ENCODE data around the gene CWC22. TPM values are rescaled to one million over a fixed set of nuclear protein-coding genes. Genes with fewer than 3 reads are reported as not detected.
A peak's percentile ranks its signal among the peaks of the same experiment; 100 is the strongest.

The CWC22 gene
- total and polyA plus RNA-seq, 2 of the 8 experiments (the other 6 are each of a cell fraction or from before 2014, with no cell fraction given): 3.7 to 34.0 TPM

DNA sequence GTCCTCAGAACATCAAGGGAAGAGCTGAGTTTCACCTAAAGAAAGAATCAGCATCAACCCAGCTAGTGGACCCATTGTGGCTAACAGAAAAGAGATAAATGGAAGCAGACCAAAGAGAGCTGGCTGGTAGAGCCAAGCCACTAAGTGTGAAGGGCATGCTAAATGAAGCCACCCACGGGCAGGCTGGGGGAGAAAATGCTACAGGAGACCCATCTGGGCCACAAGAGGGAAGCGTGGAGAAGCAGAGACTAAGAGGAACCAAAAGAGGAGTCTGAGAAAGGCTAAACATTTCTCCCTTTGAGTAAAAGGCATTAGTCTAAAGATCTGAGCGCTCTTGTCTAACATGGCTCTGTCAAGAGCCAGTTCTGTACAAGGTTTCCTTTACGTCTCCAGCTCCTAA lies 15.8 kb downstream of the CWC22 start:
- no peaks in the 10 kb centered on the region for H3K9me3 ChIP-seq (ENCODE audit: insufficient read depth in 2 of 2, low read depth in 1 of 2, low read length in 1 of 2)
- no peak overlapping the region for H2AFZ ChIP-seq (ENCODE audit: low read length)
- H3K23ac ChIP-seq (ENCODE audit: insufficient read length): no peak overlapping the region
- no peak overlapping the region for H2BK20ac ChIP-seq (ENCODE audit: low read length)
- H3K18ac ChIP-seq (ENCODE audit: extremely low read depth, low read length): no peak overlapping the region
- H3K4me2 ChIP-seq (ENCODE audit: insufficient read depth in 1 of 2, low read depth in 2 of 2, low read length in 2 of 2): no peak overlapping the region
- no peak overlapping the region for H2BK15ac ChIP-seq (ENCODE audit: low read length)
- DNase-seq (ENCODE audit: low read depth in 1 of 2, low spot score in 2 of 2): no peak
- peaks cover 0 to 64% of the 10 kb centered on the region in 2 experiments; a peak in 3 of 4 replicates for H3K79me2 ChIP-seq (ENCODE audit: control insufficient read depth in 1 of 2, insufficient read depth in 2 of 2, low read length in 2 of 2)
- H4K91ac ChIP-seq (replicated peaks; ENCODE audit: insufficient read length, low read length): no peak overlapping the region
- no peak overlapping the region for H3K27ac ChIP-seq (ENCODE audit: low read depth, low read length)
- no peak overlapping the region for H3K9ac ChIP-seq (replicated peaks in 1 of 4; ENCODE audit: extremely low read depth in 1 of 4, low read depth in 3 of 4, low read length in 3 of 4)
- H4K5ac ChIP-seq (ENCODE audit: insufficient read length, low read depth, low read length): no peak overlapping the region
- H3K4ac ChIP-seq (replicated peaks; ENCODE audit: insufficient read length, low read depth, low read length): no peak overlapping the region
- no peaks in the 10 kb centered on the region for H3K23me2 ChIP-seq (ENCODE audit: low read depth, low read length)
- H3K79me1 ChIP-seq (ENCODE audit: low read depth, low read length): peaks cover 4% of the 10 kb centered on the region; the same call in 1 of the 2 replicates
- peaks cover 0 to 35% (median 7%) of the 10 kb centered on the region in 4 experiments; a peak in 4 of 8 replicates for H3K36me3 ChIP-seq (ENCODE audit: control insufficient read depth in 2 of 4, insufficient read depth in 4 of 4, low read length in 3 of 4)
- H2BK12ac ChIP-seq (ENCODE audit: low read depth, low read length): no peak overlapping the region
- H4K8ac ChIP-seq (ENCODE audit: extremely low read depth, insufficient read depth, low read length): no peak overlapping the region
- H3K14ac ChIP-seq (ENCODE audit: insufficient read length): no peak overlapping the region
- H3K4me3 ChIP-seq (ENCODE audit: extremely low read depth in 1 of 4, insufficient read depth in 2 of 4, low read depth in 3 of 4, low read length in 4 of 4): no peak overlapping the region
- WGBS, 2 experiments (ENCODE audit: extremely low coverage in 1 of 2, insufficient coverage in 1 of 2, insufficient read length in 1 of 2, insufficient replicate concordance in 2 of 2, low coverage in 1 of 2, low lambda C conversion rate in 2 of 2, missing lambda C conversion rate in 1 of 2): 80% methylated on average over 4 of the region's 4 CpGs; no CpG with 5 or more reads in 1 of the 2 experiments
- no peak overlapping the region for H2BK120ac ChIP-seq (replicated peaks; ENCODE audit: low read depth, low read length)
- CTCF ChIA-PET (ENCODE audit: partially characterized antibody): interaction anchor here (0.6 to 2.3 kb wide), 10 partner anchors 10 to 179 kb away, joined by 3 to 21 read pairs (median 4); no protein-coding TSS in a partner anchor
- POLR2A ChIA-PET (ENCODE audit: partially characterized antibody): interaction anchor here (1.1 to 1.4 kb wide), 3 partner anchors 11 to 65 kb away, joined by 4 to 6 read pairs (median 4); partner anchors contain the start of gene CWC22
- H4K20me1 ChIP-seq (replicated peaks in 1 of 2; ENCODE audit: control insufficient read depth in 1 of 2, insufficient read depth in 2 of 2, low read length in 2 of 2): no peaks in the 10 kb centered on the region
- peak; percentile 28 for FAIRE-seq
- H3K4me1 ChIP-seq (replicated peaks in 1 of 4; ENCODE audit: control insufficient read depth in 3 of 4, insufficient read depth in 4 of 4, low read length in 3 of 4): peaks cover 2 to 6% (median 6%) of the 10 kb centered on the region in 4 experiments; a peak in 4 of 7 replicates
- H2BK5ac ChIP-seq (ENCODE audit: low read depth, low read length): no peak overlapping the region
- no peak overlapping the region for H2AK5ac ChIP-seq (ENCODE audit: low read depth, low read length)
- no peaks in the 10 kb centered on the region for H3K27me3 ChIP-seq (replicated peaks in 1 of 4; ENCODE audit: control insufficient read depth in 3 of 4, extremely low read depth in 1 of 4, insufficient read depth in 3 of 4, low read length in 3 of 4)
- no peak overlapping the region for H3K56ac ChIP-seq (replicated peaks; ENCODE audit: insufficient read length, low read depth, low read length)
- no peak for TF ChIP-seq BCL11A (IDR thresholded peaks at IDR 0.05; ENCODE audit: low read depth in 2 of 2, low read length in 2 of 2)
- TF ChIP-seq, protein P1, sequence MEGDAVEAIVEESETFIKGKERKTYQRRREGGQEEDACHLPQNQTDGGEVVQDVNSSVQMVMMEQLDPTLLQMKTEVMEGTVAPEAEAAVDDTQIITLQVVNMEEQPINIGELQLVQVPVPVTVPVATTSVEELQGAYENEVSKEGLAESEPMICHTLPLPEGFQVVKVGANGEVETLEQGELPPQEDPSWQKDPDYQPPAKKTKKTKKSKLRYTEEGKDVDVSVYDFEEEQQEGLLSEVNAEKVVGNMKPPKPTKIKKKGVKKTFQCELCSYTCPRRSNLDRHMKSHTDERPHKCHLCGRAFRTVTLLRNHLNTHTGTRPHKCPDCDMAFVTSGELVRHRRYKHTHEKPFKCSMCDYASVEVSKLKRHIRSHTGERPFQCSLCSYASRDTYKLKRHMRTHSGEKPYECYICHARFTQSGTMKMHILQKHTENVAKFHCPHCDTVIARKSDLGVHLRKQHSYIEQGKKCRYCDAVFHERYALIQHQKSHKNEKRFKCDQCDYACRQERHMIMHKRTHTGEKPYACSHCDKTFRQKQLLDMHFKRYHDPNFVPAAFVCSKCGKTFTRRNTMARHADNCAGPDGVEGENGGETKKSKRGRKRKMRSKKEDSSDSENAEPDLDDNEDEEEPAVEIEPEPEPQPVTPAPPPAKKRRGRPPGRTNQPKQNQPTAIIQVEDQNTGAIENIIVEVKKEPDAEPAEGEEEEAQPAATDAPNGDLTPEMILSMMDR (IDR thresholded peaks at IDR 0.05; ENCODE audit: control extremely low read depth in 1 of 3, insufficient read depth in 1 of 3, low read depth in 1 of 3, low read length in 3 of 3): peak; percentile 33 to 40 (median 38); a peak in 3 of 4 replicates
- peak; percentile 42 to 61 for TF ChIP-seq RAD21 (IDR thresholded peaks at IDR 0.05 in 1 of 2, conservative IDR thresholded peaks at IDR 0.05 in 1 of 2; ENCODE audit: low read depth in 2 of 2, low read length in 2 of 2)
- TF ChIP-seq E2F6 (IDR thresholded peaks at IDR 0.05): no peak

All from H1 (cell line).